Gastrocnemius medialis (tissue), 4 donors: ENCODE measurements around the gene COL27A1.

Experiments used
- CTCF ChIP-seq, 5 experiments: fragments of 450-650 bp in 3 of 5; fragments of 200-600 bp in 2 of 5; sonication (generic) in 2 of 5; IDR thresholded peaks in 4 of 5; conservative IDR thresholded peaks in 1 of 5; 1 replicate in 4 of 5; 2 replicates in 1 of 5; pipeline ENCODE4 v1.5.1; 2016 to 2019; ENCODE audit warnings: antibody characterized with exemption in 5 of 5, mild to moderate bottlenecking in 3 of 5, moderate library complexity in 3 of 5
- POLR2A ChIP-seq, 2 donors: fragments of 450-650 bp; IDR thresholded peaks; one replicate each; pipeline ENCODE4 v1.6.1; 2017; ENCODE audit warnings: antibody characterized with exemption in 2 of 2, mild to moderate bottlenecking in 2 of 2, moderate library complexity in 2 of 2

DNA sequence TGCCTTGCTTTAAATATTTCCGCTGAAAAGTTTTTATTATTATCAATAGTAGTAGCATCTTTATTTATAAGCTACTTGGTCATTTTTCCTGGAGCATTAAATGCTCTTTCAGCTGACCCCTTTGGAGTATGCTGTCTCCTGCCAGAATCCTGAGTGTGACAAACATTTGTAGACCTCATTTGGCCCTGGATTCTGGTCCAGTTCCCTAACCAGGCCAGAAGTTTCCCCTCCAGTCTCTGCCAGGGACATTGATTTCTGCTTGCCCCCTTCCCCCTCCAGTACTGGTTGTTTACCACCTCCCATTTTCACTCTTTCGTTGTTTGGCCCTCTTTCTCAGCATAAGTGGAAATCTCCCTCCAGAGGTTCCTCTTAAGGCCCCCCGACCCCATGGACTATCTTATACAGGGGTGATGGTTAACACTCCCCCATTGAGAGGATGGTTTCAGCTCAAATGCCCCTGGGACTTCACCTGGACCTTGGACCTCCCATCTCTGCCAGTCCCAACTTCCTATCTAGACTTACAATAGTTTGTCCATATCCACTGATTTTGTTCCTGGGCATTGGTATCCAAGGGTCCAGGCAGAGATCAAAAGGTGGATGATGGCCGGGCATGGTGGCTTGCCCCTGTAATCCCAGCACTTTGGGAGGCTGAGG is 24.6 kb upstream of the COL27A1 start:
- TF ChIP-seq POLR2A (IDR thresholded peaks at IDR 0.05) (no peak), CTCF (IDR thresholded peaks at IDR 0.05 in 4 of 5, conservative IDR thresholded peaks at IDR 0.05 in 1 of 5) (no peak)
